ENCODE data around the gene PBRM1. TPM values are rescaled to one million over a fixed set of nuclear protein-coding genes. Genes with fewer than 3 reads are reported as not detected.

Gene PBRM1
- polyA plus RNA-seq, 1 experiment, result 16.5 TPM

DNA sequence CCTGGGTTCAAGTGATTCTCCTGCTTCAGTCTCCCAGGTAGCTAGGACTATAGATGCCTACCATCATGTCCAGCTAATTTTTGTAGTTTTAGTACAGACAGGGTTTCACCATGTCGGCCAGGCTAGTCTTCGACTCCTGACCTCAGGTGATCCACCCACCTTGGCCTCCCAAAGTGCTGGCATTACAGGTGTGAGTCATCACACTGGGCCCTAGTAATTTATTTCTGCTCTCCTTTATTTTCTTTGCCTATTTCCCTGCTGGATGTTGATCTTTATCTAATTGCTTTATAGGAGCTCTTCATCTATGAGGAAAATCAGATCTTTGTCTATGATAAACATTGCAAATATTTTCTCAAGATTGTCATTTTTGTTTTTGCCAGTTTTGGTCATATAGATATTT, 117.6 kb downstream of the PBRM1 start:
- POLR2A ChIA-PET, result no interaction called here
- Histone ChIP-seq H3K4me3 (ENCODE audit: low read depth, low read length) (no peak overlapping the region), H3K36me3 (ENCODE audit: control insufficient read depth, insufficient read depth, low read length) (peaks cover 5% of the 10 kb centered on the region), H3K27me3 (ENCODE audit: control insufficient read depth, insufficient read depth, low read length) (no peaks in the 10 kb centered on the region)
- DNase-seq (ENCODE audit: low read depth), result no peak
- TF ChIP-seq, protein P1, sequence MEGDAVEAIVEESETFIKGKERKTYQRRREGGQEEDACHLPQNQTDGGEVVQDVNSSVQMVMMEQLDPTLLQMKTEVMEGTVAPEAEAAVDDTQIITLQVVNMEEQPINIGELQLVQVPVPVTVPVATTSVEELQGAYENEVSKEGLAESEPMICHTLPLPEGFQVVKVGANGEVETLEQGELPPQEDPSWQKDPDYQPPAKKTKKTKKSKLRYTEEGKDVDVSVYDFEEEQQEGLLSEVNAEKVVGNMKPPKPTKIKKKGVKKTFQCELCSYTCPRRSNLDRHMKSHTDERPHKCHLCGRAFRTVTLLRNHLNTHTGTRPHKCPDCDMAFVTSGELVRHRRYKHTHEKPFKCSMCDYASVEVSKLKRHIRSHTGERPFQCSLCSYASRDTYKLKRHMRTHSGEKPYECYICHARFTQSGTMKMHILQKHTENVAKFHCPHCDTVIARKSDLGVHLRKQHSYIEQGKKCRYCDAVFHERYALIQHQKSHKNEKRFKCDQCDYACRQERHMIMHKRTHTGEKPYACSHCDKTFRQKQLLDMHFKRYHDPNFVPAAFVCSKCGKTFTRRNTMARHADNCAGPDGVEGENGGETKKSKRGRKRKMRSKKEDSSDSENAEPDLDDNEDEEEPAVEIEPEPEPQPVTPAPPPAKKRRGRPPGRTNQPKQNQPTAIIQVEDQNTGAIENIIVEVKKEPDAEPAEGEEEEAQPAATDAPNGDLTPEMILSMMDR (IDR thresholded peaks at IDR 0.05; ENCODE audit: insufficient read depth, low read depth, low read length), result no peak
- CTCF ChIA-PET, result no interaction called here

DNA sequence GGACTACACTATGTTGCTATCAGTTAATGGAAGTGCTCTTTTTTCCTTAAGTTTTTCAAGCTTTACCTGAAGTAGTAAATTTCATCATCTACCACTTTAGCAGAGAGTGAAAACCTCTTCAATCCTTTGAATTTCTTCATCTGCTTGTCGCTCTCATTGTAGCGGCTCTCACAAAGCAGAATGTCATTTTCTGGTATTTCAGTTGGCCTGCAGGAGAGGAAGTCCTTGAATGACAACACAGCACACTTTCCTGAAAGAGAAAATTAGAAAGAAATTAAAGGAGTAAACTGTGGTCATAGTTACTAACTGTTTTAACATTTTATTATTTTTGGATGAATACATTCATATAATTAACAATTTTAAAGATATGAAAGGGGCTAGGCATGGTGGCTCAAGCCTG, 121.7 kb downstream of the PBRM1 start:
- TF ChIP-seq, protein P1 (IDR thresholded peaks at IDR 0.05; ENCODE audit: insufficient read depth, low read depth, low read length), result no peak
- ChIA-PET POLR2A (no interaction called here), CTCF (interaction anchor here (0.6 to 1.1 kb wide), 2 partner anchors 59 to 490 kb away, joined by 3 to 4 read pairs; no protein-coding TSS in a partner anchor)
- no peak for DNase-seq (ENCODE audit: low read depth)
- H3K27me3 ChIP-seq (ENCODE audit: control insufficient read depth, insufficient read depth, low read length), result no peaks in the 10 kb centered on the region
- no peak overlapping the region for H3K4me3 ChIP-seq (ENCODE audit: low read depth, low read length)
- peaks cover 9% of the 10 kb centered on the region for H3K36me3 ChIP-seq (ENCODE audit: control insufficient read depth, insufficient read depth, low read length)

DNA sequence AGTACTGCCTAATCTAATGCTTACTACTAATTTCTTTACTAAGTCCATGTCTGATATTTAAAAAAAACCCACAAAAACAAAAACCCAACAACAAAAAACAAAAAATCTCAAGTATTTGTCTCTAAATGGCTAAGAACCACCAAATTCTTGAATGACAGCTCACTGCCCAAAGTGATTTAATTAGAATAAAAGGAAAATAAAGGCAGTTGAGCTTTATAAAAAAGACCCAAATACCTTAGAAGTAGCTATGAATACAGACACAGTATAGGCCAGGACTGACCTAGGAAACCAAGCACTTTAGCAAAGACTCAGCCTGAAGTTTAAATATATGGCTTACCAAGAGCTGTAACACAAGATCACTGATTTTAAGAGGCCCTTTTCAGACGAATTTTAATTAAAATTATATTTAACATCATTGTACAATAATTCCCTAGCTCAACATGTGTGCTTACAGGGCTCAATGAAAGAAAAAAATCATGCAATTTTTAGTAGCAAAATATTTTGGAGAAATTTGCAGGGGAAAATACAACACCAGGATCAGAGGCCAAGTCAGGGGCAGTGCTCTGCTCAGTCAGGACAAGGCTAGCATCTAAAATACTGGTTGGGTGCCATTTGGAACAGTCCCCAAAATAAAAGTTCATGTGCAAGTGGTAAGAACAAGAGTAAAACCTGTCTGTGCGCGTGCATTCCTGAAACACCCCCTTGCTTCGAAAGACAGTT, 124.5 kb downstream of the PBRM1 start:
- ChIA-PET CTCF (interaction anchor here (1.1 to 1.5 kb wide), 3 partner anchors 9 to 14 kb away, joined by 3 read pairs; no protein-coding TSS in a partner anchor), POLR2A (no interaction called here)
- DNase-seq (ENCODE audit: low read depth), result no peak
- no peak overlapping the region for H3K4me3 ChIP-seq (ENCODE audit: low read depth, low read length)
- H3K36me3 ChIP-seq (ENCODE audit: control insufficient read depth, insufficient read depth, low read length), result peaks cover 12% of the 10 kb centered on the region
- TF ChIP-seq, protein P1 (IDR thresholded peaks at IDR 0.05; ENCODE audit: insufficient read depth, low read depth, low read length), result no peak
- no peaks in the 10 kb centered on the region for H3K27me3 ChIP-seq (ENCODE audit: control insufficient read depth, insufficient read depth, low read length)

DNA sequence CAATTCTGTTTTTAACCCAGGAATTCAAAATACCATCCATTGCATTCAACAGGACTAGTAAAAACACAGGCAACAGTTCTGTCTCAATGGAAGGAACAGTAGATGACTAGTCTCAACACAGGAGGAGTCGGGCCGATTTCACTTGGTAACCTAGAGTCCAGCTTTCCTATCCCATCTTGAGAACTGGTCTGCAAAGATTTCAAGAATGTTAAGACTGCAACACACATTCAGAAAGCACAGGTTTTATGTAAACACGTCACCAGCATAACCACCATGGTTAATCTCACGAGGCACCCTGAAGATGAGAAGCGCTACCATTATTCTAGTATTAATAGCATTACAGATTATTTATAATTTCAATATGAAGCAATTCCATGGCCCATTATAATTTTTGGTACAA, 127.3 kb downstream of the PBRM1 start:
- no peak overlapping the region for H3K4me3 ChIP-seq (ENCODE audit: low read depth, low read length)
- TF ChIP-seq, protein P1 (IDR thresholded peaks at IDR 0.05; ENCODE audit: insufficient read depth, low read depth, low read length), result no peak
- no peaks in the 10 kb centered on the region for H3K27me3 ChIP-seq (ENCODE audit: control insufficient read depth, insufficient read depth, low read length)
- H3K36me3 ChIP-seq (ENCODE audit: control insufficient read depth, insufficient read depth, low read length), result peaks cover 16% of the 10 kb centered on the region
- ChIA-PET POLR2A (no interaction called here), CTCF (interaction anchor here (0.6 kb wide), 1 partner anchor 10 kb away, joined by 3 read pairs; no protein-coding TSS in a partner anchor)
- DNase-seq (ENCODE audit: low read depth), result no peak

DNA sequence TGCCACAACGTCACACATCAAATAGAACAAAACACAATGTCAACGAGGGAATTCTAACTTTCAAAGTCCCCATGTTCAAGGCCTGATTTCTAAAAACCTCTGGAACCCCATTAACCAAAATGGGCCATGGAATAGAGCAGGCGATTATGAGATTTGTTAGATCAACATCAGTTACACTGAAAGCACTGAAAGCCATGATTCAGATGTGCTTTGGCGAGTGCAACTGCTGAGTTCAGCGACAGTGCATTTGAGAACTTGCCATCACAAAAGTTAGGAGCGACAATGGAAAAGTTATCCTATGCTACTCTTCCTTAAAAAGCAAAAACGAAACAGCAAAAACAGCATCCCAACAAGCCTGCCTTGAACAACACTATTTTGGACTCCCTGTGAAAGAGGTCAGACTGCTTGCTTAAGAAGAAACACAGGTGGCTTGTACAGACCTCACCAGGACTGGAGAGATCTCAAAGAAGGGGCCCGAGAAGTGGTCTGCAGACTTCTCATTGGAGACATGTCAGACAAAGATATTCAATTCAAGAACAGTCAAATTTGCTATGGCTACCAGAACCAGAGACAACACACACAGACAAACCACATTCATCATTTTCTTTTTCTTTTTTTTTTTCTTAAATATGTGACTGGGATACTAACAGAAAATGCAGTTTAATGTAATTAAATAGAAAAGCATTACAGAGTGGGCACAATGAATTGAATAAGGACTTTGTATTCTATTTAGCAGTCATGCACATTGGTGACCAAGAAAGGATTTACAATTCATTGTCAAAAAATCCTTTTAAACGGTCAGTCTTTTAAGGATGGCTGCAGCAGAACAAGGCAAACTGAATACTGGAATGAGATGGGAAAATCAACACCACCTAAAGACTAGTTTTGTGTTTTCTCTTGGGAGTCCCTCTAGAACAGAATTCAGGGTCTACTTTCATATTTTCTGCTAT, 128.4 kb downstream of the PBRM1 start:
- ChIA-PET CTCF (no interaction called here), POLR2A (no interaction called here)
- H3K36me3 ChIP-seq (ENCODE audit: control insufficient read depth, insufficient read depth, low read length), result peaks cover 18% of the 10 kb centered on the region
- H3K27me3 ChIP-seq (ENCODE audit: control insufficient read depth, insufficient read depth, low read length), result no peaks in the 10 kb centered on the region
- no peak overlapping the region for H3K4me3 ChIP-seq (ENCODE audit: low read depth, low read length)
- TF ChIP-seq, protein P1 (IDR thresholded peaks at IDR 0.05; ENCODE audit: insufficient read depth, low read depth, low read length), result no peak
- DNase-seq (ENCODE audit: low read depth), result no peak

All from BJ (cell line).